Measurements from ENCODE around the gene DNAAF5.

The DNAAF5 gene

DNA sequence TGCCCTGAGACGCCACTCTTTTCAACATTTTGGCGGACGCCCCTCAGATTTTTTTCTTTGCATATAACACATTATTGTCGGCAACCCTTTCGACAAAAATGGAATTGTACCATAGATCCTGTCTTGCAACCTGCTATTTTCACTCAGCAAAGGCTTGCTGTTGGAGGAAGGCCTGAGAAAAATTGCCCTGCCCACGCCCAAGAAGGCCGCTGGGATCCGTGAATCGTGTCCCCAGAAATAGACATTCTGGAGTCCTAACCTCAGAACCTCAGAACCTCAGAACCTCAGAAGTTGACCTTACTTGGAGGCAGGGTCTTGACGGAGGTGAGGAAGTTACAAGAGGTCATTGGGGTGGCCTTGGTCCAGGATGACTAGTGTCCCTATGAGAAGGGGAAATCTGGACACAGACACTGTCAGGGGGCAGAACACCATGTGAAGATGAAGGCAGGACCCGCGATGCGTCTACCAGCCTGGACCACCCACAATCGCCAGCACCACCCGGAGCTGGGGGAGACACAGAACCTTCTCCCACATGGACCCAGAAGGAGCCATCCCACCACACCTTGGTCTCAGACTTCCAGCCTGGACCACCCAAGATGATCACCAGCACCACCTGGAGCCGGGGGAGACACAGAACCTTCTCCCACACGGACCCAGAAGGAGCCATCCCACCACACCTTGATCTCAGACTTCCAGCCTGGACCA is 19.1 kb upstream of the DNAAF5 start:
- no peak for DNase-seq (ENCODE audit: low spot score)

DNA sequence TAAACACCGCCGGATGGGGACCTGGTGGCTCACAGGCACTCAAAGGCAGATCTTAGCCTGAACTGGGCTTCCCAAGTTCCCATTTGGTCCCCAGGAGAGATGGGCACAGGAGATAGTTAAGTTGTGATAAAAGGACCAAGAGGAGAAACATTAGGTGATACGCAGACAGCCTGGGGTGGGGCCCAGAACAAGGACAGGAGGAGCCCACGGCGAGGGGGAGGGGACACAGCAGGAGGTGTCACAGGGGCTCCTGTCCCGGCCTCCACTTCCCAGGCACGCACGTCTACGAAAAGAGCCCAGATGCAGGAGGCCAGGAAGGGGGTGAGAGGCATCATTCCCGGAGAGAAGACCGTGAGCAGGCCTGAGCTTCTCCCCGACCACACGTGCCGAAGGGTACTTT is 16.3 kb upstream of the DNAAF5 start:
- no peak for DNase-seq (ENCODE audit: low spot score)

DNA sequence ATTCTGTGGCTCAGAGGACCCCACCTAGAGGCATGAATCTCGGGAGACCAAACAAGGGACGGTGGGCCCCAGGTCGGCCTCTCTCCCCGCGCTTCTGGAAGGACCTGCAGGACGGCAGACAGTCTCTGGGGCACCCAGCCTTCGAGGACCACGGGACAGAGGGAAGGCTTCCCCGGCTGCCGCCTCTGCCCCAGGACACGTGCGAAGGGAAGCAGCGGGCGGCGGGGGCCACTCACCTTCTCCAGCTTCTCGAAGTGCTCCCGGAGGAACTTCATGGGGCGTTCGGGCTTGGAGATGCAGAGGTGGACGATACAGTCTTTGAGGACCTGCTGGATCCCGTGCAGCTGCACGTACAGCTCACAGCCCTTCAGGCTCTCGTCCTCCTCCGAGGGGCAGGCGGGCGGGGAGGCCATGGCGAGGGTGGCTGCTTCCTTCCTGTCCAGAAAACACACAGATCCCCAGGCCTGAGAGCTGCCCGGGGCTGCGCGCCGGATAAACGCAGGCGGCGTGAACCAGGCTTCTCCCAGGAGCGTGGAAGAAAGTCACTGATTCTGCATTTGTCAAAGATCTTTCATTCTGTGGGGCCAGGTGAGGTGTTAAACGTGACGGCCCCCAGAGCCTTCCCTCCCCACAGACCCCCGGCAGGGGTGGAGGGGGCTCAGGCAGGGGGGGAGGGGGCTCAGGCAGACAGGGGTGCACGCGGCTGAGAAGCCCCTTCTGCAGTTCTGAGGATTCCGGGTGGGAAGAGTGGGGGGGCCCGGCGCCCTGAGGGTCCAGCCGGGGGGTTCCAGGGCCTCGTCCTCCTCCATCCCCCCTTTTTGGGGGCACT is 15.2 kb upstream of the DNAAF5 start:
- DNase-seq (ENCODE audit: low spot score), result no peak

DNA sequence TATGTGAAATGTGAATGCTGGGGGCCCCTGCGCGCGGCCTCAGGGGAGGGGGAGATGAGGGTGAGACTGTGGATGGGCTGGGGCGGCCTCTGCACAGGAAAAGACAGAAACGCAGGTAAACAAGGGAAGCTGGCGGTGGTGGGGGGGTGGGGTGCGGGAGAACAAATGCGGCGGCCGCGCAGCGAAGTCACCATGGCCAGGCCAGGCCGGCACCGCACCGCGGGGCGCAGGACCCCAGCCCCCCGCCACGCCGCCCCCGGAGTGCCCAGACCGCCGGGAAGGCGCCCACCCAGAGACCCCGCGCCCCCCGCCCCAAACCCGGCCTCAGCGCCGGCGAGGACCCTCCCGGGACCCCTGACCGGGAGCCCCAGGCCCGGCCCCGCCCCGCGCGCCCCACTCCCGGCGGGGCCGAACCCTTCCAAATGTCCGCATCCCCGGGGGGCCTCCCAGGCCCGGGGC is 14.5 kb upstream of the DNAAF5 start:
- DNase-seq (ENCODE audit: low spot score), result peak; percentile 49

DNA sequence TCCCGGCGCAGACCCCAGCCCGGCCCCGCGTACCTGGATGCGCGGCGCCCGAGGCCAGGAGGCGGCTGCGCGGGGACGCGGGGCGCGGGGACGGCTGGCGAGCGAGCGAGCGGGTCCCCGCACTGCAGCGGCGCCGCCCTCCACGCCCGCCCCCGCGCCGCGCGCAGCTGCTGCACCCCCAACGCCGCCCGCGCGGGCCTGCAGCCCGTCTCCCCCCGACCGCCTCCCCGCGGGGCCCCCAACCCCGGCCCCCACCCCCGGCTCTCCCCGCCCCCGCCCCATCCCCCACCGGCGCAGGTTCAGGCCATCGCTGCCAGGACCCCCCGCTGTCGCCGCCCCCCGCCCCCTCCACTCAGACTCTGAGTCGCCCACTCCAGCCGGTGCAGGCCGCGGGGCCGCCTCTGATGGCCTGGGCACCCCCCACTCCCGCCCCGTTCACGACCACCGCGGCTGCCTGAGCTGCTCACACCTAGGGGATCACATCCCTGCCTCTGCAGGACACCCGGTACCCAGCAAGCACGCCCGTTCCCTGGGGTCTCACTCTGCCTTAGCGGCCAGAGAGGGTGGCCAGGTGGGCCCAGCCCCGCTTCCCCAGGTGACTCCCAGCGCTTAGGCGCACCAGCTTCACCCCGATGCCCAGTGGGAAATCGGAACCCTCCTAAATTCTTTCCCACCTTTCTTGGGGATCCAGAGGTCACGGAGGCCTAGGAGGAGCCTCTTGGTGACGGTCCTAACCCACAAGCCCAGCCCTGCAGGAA is 13.9 kb upstream of the DNAAF5 start:
- peak; percentile 72 for DNase-seq (ENCODE audit: low spot score)

DNA sequence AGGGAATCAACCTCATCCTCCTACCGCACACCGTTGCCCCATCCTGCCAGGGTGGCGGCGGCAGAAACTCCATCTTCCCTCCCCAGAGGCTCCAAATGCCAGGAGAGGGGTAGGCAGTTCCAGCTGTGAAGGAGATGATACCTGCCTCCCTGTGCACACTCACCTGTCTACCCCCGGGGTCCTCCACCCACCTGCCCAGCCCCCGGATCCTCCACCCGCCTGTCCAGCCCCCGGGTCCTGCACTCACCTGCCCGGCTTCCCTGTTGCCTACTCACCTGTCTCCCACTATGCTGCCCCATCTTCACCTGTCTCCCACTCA is 13.4 kb upstream of the DNAAF5 start:
- no peak for DNase-seq (ENCODE audit: low spot score)

DNA sequence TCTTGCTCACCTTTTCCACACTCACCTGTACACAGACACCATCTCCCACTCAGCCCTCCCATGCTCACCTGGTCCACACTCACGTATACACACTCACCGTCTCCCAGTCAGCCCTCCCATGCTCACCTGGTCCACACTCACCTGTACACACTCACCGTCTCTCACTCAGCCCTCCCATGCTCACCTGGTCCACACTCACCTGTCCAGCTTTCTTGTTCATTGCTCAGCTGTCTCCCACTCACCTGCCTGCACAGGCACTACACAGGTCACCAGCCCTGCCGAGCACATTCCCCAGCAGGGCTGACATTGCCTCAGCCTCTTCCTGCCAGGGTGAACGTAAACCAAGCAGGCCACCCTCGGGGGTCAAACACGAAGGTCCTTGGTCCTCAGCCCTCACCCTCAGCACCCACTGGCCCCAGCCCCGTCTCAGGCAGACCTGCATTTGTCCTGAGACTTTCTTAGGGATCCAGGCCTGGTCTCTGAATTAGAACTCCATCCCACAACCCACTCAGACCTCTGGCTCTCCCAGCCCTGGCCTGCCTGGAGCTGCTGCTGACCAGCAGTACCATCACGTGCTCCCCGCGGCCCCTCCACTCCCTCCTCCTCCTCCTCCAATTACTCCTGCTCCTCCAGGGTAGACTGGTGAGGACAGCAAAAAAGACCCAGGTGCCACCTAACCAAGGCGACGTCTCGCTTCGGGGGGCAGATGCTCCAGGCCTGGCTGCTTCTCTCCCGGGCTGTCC is 12.8 kb upstream of the DNAAF5 start:
- DNase-seq (ENCODE audit: low spot score), result no peak

DNA sequence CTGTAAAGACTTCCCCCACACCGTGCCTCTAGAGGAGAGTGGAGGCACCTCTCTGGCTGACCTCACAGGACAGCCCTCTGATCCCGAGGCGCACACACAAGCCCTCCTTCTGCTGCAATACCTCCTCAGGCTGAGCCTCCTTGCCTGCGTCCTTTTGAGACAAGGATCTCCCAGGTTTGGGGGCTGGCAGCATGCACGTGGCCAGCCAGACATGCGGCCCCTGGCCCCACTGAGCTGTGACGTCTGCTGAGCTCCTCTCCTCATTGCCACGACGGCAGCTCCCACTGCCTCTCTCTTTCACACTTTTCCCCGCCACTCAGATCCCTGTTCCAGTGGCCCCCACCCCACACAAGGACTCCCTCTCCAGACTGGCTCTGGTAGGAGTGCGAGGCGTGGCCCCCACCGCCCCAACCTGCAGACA is 12.2 kb upstream of the DNAAF5 start:
- DNase-seq (ENCODE audit: low spot score), result no peak

DNA sequence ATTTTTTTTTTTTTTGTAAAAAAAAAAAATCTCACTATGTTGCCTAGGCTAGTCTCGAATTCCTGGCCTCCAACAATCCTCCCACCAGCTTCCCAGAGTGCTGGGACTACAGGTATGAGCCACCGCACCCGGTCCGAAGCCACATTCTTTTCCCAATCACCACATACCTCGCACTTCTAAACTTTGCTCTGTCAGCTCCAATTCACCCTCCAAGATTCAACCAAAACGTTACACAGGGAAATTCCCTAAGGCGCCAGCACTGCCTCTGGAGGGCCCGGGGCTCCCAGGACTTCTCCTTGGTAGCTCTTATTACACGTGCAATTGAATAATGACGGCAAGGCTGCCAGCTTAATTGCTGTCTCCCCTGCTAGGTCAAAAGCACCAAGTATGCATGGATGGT is 10.3 kb upstream of the DNAAF5 start:
- no peak for DNase-seq (ENCODE audit: low spot score)

DNA sequence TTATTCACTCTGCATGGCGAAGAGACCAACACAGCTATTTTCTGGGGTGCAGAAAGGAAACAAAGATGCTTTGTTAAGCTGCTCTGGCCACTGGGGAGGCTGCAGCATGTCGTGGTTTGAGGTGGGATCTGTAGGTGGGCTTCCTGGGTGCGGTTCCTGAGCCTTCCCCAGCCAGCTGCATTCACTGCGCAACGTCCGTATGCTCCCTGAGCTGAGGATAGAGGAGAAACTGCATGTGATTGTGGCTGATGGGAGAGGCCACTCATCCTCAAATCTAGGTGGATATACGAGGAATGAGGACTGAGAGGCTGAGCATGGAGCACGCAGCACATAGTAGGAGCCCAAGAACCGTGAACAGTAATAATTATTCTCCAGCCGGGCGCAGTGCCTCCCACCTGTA is 9.9 kb upstream of the DNAAF5 start:
- no peak for DNase-seq (ENCODE audit: low spot score)

DNA sequence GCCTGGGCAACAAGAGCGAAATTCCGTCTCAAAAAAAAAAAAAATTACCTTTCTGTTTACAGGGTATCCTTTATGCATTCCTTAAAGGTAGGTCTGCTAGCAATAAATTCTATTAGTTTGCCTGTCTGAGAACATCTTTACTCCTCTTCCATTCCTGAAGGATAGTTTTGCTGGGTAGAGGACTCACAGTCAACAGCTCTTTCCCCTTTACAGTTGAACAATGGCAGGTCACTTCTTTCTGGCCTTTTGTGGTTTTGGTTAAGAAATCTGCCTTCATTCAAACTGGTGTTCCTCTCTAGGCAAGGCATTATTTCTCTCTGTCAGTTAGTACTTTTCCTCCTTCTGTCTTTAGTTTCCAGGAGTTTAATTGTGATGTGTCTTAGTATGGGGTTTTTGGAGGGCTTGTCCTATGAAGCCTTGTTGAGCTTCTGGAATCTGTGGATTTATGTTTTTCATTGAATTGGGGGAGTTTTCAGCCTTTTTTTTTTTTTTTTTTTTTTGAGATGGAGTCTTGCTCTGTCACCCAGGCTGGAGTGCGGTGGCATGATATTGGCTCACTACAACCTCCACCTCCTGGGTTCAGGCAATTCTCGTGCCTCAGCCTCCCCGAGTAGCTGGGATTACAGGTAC is 4.8 kb upstream of the DNAAF5 start:
- no peak for DNase-seq (ENCODE audit: low spot score)

DNA sequence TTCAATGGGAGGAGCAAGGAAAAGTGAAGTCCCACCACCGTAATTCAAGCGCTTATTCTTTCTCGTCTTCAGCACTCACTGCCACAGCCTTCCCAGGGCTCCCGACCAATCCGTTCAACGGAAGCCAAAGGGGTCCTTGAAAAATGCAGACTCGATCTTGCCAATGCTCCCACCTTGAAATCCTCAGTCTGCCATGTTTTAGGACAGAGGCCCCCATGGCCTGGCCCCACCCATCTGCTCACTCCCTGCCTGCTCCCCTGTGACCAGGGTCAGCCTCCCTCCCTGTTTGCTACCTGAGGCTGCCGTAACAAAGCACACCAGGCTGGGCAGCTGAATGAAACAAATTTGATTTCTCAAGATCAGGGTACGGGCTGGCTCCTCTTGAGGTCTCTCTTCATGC is 3.0 kb upstream of the DNAAF5 start:
- DNase-seq (ENCODE audit: low spot score), result no peak

DNA sequence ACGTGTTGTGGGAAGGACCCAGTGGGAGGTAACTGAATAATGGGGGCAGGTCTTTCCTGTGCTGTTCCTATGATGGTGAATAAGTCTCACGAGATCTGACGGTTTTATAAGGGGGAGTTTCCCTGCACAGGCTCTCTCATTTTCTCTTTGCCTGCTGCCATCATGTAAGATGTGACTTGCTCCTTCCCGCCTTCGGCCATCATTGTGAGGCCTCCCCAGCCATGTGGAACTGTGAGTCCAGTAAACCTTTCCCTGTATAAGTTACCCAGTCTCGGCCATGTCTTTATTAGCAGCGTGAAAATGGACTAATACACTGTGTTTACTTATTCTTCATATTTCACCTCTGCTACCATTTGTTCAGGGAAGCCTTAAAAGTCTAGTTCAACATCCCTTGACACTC is 2.2 kb upstream of the DNAAF5 start:
- DNase-seq (ENCODE audit: low spot score), result no peak

DNA sequence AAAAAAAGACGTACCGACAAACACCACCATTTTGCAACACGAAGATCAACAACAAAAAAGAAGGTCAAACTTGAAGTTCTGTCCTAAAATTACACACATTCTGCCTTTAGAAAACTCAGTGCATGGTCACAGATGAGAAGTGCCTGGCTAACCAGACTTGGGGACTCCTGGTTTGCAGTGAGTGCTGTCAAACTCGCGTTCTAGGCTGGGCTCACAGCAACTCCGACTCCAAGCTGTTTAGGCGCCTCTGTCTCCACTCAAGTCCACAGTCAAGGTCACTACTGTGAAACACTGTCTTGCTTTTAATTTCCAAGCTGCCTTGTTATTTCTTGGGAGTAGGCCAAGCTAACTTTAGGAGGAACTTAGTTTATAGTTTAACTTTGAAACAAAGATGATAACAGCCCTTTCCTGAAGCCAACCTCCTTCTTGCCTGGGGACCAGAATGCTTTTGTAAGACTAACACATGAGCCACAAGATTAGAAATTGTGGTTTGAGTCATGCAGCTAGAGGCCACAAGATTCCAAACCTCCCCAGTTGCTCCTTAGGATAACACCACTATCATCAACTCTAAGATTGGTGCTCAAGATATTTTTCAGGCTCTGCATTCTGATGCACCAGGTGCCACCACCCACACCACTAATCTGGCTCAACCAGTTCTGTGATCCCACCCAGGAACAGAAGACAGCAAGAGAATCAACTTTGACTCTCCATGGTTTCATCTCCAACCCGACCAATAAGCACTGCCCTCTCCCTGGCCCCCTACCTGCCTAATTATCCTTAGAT is 1.1 kb upstream of the DNAAF5 start:
- no peak for DNase-seq (ENCODE audit: low spot score)

DNA sequence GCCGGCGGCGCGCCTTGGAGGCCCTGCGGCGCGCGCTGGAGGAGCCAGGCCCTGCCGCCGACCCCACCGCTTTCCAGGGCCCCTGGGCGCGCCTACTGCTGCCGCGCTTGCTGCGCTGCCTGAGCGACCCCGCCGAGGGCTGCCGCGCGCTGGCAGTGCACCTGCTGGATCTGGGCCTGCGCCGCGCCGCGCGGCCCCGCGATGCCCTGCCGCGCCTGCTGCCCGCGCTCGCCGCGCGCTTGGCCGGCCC is 280 bp downstream of the DNAAF5 start:
- DNase-seq (ENCODE audit: low spot score), result peak; percentile 69

DNA sequence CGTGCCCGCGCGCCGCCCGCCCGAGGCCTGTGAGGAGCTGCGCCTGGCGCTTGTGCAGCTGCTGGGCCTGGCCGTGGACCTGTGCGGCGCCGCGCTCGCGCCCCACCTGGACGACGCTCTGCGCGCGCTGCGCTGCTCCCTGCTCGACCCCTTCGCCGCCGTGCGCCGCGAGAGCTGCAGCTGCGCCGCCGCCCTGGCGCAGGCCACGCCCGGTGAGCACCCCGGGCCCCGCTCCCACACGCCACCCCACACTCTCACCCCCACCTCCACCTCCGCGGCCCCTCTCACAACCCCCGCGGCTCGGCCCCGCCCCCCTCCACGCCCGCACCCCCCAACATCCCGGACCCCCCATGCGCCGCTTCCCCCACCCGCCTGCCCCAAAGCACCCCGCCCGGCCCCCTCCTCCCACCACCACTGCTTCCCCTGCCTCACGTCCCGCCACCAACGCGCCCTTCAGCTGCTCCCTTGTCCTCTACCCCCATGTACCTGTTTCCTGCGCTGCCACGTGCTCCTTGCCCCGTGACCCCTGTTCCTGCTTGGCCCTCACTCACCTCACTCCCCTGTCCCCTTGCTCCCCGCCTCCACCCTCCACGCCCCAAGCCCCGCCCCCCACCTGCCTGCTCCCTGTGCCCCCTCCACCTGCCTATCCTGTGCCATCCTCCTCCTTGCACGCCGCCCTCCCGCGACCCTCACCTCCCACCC is 756 bp downstream of the DNAAF5 start, which contains the start of gene PRKAR1B:
TSS of gene PRKAR1B (minus strand) at position 178 of the 702 bp plus-strand sequence. CDS start 15,776 bp downstream, outside the sequence.
- DNase-seq (ENCODE audit: low spot score), result peak; percentile 84

DNA sequence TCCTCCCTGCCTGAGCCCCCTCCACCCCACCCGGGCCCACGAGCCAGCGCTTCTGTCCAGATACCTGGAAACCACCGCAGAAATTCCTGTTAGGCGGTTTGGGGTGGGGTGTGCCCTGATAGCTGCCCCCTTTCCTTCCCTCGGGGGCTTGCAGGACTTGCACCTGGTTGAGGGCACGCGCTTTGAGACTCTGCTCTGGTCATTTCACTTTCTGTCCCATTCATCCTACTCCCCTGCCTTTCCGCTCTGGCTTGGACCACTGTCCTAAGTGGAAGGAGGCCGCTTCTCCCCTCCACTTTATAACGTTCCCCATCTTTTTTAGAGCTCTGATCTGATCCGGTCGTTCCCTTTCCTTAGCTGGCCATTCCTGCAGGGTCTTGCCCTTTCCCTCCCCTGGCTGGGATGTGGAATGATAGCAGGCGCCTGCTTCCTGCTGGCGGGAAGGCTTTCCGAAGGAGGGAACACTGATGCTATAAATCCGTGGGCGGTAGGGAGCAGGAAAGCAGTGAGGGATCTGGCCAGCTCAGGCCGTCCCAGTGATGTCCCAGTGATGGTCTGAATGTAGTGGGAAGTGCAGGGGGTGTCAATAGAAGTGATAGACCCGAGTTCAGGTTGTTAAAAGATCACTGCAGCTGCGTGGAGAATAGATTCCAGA is 1.4 kb downstream of the DNAAF5 start:
- no peak for DNase-seq (ENCODE audit: low spot score)

DNA sequence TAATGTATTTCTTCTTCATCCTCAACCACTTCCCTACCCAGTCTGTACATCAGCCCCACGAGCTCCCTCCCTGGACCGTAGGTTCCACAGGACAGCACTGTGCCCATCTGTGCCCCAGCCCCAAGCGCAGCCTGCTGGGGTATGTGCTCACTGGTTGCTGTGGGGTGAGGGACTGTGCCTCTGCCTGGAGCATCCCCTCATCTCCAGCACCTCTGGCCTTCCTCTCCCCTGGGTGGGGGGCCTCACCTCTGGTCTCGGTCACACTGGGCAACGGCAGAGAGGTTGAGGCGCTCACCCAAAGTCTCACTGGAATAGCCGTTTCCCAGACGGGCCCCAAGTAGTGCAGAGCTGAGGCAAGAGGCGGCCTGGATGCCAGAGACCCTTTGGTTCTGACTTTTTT is 2.1 kb downstream of the DNAAF5 start:
- no peak for DNase-seq (ENCODE audit: low spot score)

DNA sequence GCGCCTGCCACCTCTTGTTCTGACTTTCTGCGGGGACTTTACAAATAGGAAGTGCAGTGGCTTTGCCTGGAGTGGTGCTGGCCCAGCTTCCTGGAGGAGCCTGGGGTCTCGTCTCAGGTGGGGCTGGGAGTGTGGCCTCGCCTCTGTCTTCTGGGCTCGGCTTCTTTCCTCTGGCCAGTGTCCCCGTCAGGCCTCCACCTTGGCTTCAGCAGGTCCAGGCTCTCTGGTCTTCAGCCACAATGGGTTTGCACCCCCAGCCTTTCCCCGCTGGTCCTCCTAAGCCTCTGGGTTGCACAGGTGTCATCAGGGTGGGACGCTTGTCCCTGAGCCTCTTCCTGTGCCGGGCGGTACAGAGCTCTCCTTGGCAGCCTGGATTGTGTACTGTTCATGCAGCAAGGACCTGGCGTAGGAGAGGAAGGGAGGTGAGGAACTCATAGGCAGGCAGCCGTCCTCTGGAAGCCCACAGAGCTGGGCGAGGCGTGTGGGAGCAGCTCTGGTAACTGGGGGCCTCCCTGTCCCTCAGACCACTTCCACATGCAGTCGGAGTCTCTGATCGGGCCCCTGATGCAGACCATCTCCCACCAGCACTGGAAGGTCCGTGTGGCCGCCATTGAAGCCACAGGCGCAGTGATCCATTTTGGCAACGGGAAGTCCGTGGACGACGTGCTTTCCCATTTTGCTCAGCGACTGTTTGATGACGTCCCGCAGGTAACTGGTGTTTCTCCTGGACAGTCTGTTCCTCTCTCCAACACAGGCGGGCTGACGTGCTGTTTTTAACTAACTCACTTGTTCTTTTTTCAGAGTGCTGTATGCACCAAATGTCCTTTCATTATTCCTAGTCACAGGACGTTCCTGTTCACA is 2.9 kb downstream of the DNAAF5 start:
- no peak for DNase-seq (ENCODE audit: low spot score)

Measured in iPS-NIHi11 (cell line).